Tibial nerve (tissue), 4 donors: ENCODE data around the gene RAB26. TPM values are rescaled to one million over a fixed set of nuclear protein-coding genes. Genes with fewer than 3 reads are reported as not detected.
A peak's percentile ranks its signal among the peaks of the same experiment; 100 is the strongest.

Experiments
- DNase-seq, 2 donors: peaks; one replicate each; pipeline ENCODE4 v3.0.0-alpha.2; 2019; ENCODE audit warnings: low spot score in 2 of 2
- H3K27ac ChIP-seq, 4 donors: fragments of 200-600 bp; sonication (generic) in 3 of 4; one replicate each; pipeline ENCODE4 v1.5.1; 2017 to 2019; ENCODE audit warnings: mild to moderate bottlenecking in 1 of 4
- H3K27me3 ChIP-seq, 2 donors: fragments of 200-600 bp; sonication (generic) in 1 of 2; one replicate each; pipeline versions ENCODE4 v1.5.1 to v1.6.0; 2017 to 2019
- H3K36me3 ChIP-seq, 3 donors: fragments of 200-600 bp; sonication (generic); one replicate each; pipeline ENCODE4 v1.5.1; 2018 to 2019
- H3K4me1 ChIP-seq, 4 donors: fragments of 200-600 bp; sonication (generic) in 3 of 4; one replicate each; pipeline ENCODE4 v1.5.1; 2017 to 2019
- H3K4me3 ChIP-seq, 4 donors: fragments of 200-600 bp; sonication (generic) in 3 of 4; one replicate each; pipeline ENCODE4 v1.5.1; 2017 to 2019; ENCODE audit warnings: mild to moderate bottlenecking in 1 of 4, moderate library complexity in 1 of 4
- H3K9me3 ChIP-seq, 4 donors: fragments of 200-600 bp; sonication (generic) in 3 of 4; one replicate each; pipeline ENCODE4 v1.5.1; 2017 to 2019
- EP300 ChIP-seq, 2 donors: sonication (generic); formaldehyde crosslinking; IDR thresholded peaks; one replicate each; pipeline ENCODE4 v1.6.1; 2017; ENCODE audit warnings: antibody characterized with exemption in 2 of 2, mild to moderate bottlenecking in 1 of 2
- POLR2A ChIP-seq, 2 donors: fragments of 450-650 bp; IDR thresholded peaks; one replicate each; pipeline ENCODE4 v1.6.1; 2017; ENCODE audit warnings: antibody characterized with exemption in 2 of 2, mild to moderate bottlenecking in 2 of 2, moderate library complexity in 2 of 2
- WGBS, 2 donors: methylation state at CpG; one replicate each; pipeline ENCODE4 v1.1.5; 2018; 5-methylcytosine and 5-hydroxymethylcytosine counted together
- total RNA-seq, 4 donors: library from RNA; depleted of rRNA; stranded (reverse); fragments of >200 nt; gene quantifications; one replicate each; pipeline ENCODE4 v1.1.0, GENCODE V29; 2016
- TF ChIP-seq, protein P1 (sequence below), 5 experiments: fragments of 200-600 bp in 3 of 5; fragments of 450-650 bp in 2 of 5; sonication (generic) in 3 of 5; IDR thresholded peaks; one replicate each; pipeline ENCODE4 v1.5.1; 2016 to 2019; ENCODE audit warnings: antibody characterized with exemption in 5 of 5, mild to moderate bottlenecking in 3 of 5, moderate library complexity in 2 of 5

RAB26 gene
- total RNA-seq, 4 donors from 2014 or later, result not detected

DNA sequence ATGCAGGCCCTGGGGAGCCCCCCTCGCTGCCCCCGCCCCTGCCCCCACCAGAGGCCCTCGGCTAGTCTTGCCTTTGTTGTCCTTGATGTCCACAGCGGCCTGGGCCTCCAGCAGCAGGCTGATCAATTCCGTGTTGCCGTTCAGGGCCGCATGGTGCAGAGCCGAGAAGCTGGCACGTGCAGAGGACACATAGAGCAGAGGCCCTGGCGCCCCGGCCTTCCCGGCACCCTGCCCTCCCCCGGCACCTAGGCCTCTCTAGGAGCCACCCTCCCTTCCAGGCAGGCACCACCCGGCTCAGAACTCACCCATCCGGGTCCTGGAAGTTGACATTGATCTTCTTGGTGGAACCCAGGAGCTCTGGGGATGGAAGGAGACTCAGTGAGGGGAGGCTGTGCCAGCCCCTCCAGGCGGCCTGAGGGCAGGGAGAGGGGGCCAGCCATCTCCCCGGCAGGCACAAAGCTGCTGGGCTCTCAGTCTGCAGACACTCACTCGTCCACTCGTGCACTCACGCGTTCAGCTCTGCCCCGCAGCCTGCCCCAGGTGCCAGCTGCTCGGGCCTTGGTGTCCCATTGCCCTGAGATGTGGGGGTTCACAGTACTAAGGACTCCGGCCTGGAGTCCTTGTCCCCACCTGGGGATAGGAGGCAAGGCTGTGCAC is 41.7 kb downstream of the RAB26 start:
- DNase-seq, result no peak
- 64 to 72% methylated on average over 11 to 23 of the region's 24 CpGs for WGBS, 2 donors
- H3K4me3 ChIP-seq, result no peak overlapping the region
- no peak for TF ChIP-seq EP300 (IDR thresholded peaks at IDR 0.05)
- no peak overlapping the region for H3K27ac ChIP-seq
- peaks cover 0 to 18% (median 6%) of the 10 kb centered on the region in 4 donors for H3K4me1 ChIP-seq
- no peaks in the 10 kb centered on the region for H3K9me3 ChIP-seq
- H3K36me3 ChIP-seq, result no peaks in the 10 kb centered on the region
- peaks cover 0 to 18% of the 10 kb centered on the region in 2 donors for H3K27me3 ChIP-seq

- H3K36me3 ChIP-seq, result no peaks in the 10 kb centered on the region
- H3K27ac ChIP-seq, result peak overlapping the region in 2 of 4 donors; percentile 16 to 25
- 40 to 42% methylated on average over 17 to 21 of the region's 25 CpGs for WGBS, 2 donors
- no peak for DNase-seq
- no peaks in the 10 kb centered on the region for H3K9me3 ChIP-seq
- TF ChIP-seq EP300 (IDR thresholded peaks at IDR 0.05), result no peak
- no peak for TF ChIP-seq POLR2A (IDR thresholded peaks at IDR 0.05)
- TF ChIP-seq, protein P1, sequence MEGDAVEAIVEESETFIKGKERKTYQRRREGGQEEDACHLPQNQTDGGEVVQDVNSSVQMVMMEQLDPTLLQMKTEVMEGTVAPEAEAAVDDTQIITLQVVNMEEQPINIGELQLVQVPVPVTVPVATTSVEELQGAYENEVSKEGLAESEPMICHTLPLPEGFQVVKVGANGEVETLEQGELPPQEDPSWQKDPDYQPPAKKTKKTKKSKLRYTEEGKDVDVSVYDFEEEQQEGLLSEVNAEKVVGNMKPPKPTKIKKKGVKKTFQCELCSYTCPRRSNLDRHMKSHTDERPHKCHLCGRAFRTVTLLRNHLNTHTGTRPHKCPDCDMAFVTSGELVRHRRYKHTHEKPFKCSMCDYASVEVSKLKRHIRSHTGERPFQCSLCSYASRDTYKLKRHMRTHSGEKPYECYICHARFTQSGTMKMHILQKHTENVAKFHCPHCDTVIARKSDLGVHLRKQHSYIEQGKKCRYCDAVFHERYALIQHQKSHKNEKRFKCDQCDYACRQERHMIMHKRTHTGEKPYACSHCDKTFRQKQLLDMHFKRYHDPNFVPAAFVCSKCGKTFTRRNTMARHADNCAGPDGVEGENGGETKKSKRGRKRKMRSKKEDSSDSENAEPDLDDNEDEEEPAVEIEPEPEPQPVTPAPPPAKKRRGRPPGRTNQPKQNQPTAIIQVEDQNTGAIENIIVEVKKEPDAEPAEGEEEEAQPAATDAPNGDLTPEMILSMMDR (IDR thresholded peaks at IDR 0.05), result no peak
- H3K4me3 ChIP-seq, result no peak overlapping the region
- H3K4me1 ChIP-seq, result peaks cover 0 to 26% (median 12%) of the 10 kb centered on the region in 4 donors
- H3K27me3 ChIP-seq, result peaks cover 0 to 26% of the 10 kb centered on the region in 2 donors
Measured at GRCh38 chr16:2190659-2191445, 42.4 kb downstream of the RAB26 start.

DNA sequence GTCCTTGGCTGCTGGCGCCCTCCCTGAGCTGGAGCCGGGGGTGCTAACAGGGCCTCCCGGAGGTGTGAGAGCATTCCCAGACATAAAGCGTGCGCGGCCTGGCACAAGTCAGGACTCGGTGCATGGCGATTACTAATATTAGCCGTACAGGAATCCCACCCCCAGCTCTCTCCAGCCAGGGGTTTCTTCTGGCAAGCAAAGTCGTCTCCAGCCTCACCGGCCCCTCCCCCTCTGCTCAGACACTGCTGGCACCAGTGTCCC is 43.0 kb downstream of the RAB26 start:
- no peak for DNase-seq
- no peaks in the 10 kb centered on the region for H3K36me3 ChIP-seq
- peaks cover 0 to 27% of the 10 kb centered on the region in 2 donors for H3K27me3 ChIP-seq
- no peaks in the 10 kb centered on the region for H3K9me3 ChIP-seq
- H3K4me1 ChIP-seq, result peaks cover 0 to 30% (median 13%) of the 10 kb centered on the region in 4 donors
- whole genome bisulfite sequencing, 2 donors, result 38 to 60% methylated on average over 11 of the region's 11 CpGs
- TF ChIP-seq EP300 (IDR thresholded peaks at IDR 0.05), result no peak
- TF ChIP-seq POLR2A (IDR thresholded peaks at IDR 0.05), result no peak
- TF ChIP-seq, protein P1 (IDR thresholded peaks at IDR 0.05), result no peak
- no peak overlapping the region for H3K27ac ChIP-seq
- no peak overlapping the region for H3K4me3 ChIP-seq

- TF ChIP-seq POLR2A (IDR thresholded peaks at IDR 0.05) (no peak), EP300 (IDR thresholded peaks at IDR 0.05) (no peak)
- TF ChIP-seq, protein P1 (IDR thresholded peaks at IDR 0.05), result no peak
- DNase-seq, result no peak
- no peaks in the 10 kb centered on the region for H3K36me3 ChIP-seq
- no peak overlapping the region for H3K4me3 ChIP-seq
- WGBS, 2 donors, result 66 to 73% methylated on average over 13 to 14 of the region's 16 CpGs
- peaks cover 0 to 45% of the 10 kb centered on the region in 2 donors for H3K27me3 ChIP-seq
- H3K4me1 ChIP-seq, result peaks cover 0 to 37% (median 13%) of the 10 kb centered on the region in 4 donors
- H3K9me3 ChIP-seq, result no peaks in the 10 kb centered on the region
- H3K27ac ChIP-seq, result no peak overlapping the region
Measured at GRCh38 chr16:2194166-2194834, 45.9 kb downstream of the RAB26 start.

DNA sequence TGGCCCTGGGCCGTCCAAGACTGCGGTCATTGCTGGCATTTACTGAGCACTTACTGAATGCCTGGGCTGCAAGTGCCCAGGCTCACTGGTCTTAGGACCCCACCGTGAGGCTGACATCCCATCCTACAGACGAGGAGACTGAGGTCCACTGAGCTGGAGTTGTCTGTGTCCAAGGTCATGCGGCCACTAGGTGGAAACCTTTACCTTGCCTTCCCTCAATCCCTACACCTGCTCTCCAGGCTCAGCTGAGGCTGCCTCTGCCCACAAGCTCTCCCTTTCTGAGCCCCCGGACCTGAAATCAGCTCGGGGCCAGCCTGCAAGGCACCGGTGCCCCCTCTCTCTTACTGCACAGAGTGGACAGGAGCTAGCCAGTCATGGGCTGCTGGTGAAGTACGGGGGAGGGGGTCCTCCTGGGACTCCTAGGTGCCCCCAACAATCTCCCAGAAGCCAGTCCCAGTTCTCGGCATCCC is 46.5 kb downstream of the RAB26 start:
- no peak for DNase-seq
- H3K4me3 ChIP-seq, result no peak overlapping the region
- whole genome bisulfite sequencing, 2 donors, result 15 to 61% methylated on average over 4 to 9 of the region's 10 CpGs
- H3K9me3 ChIP-seq, result no peaks in the 10 kb centered on the region
- H3K27ac ChIP-seq, result no peak overlapping the region
- H3K27me3 ChIP-seq, result peaks cover 0 to 46% of the 10 kb centered on the region in 2 donors
- H3K4me1 ChIP-seq, result peaks cover 0 to 37% (median 13%) of the 10 kb centered on the region in 4 donors
- no peaks in the 10 kb centered on the region for H3K36me3 ChIP-seq
- TF ChIP-seq POLR2A (IDR thresholded peaks at IDR 0.05) (no peak), EP300 (IDR thresholded peaks at IDR 0.05) (no peak)
- TF ChIP-seq, protein P1 (IDR thresholded peaks at IDR 0.05), result peak in 2 of 5 experiments; percentile 19 to 39
